K562 (cell line): Measurements from ENCODE around the gene PLA2G15. TPM values are rescaled to one million over a fixed set of nuclear protein-coding genes. Genes with fewer than 3 reads are reported as not detected.

ENCODE experiments used
- CBX5 ChIP-seq: IDR thresholded peaks from 2 replicates; pipeline ENCODE4 v1.6.1; 2014; ENCODE audit warnings: low read depth, borderline replicate concordance
- DACH1 ChIP-seq: fragments of 450-650 bp; IDR thresholded peaks from 2 replicates; pipeline ENCODE4 v1.6.1; 2018; ENCODE audit not compliant: partially characterized antibody
- ELF2 ChIP-seq: fragments of 250-450 bp; sonication (Bioruptor Pico); IDR thresholded peaks from 2 replicates; pipeline ENCODE4 v1.5.0; 2021; ENCODE audit warnings: mild to moderate bottlenecking
- ETV1 ChIP-seq: fragments of 450-650 bp; conservative IDR thresholded peaks from 2 replicates; pipeline ENCODE4 v1.6.1; 2016; ENCODE audit warnings: missing genetic modification characterization, control low read depth, low read depth, missing compliant biosample characterization
- HDAC3 ChIP-seq: fragments of 450-650 bp; IDR thresholded peaks from 2 replicates; pipeline ENCODE4 v1.6.1; 2018; ENCODE audit warnings: borderline replicate concordance, mild to moderate bottlenecking, moderate library complexity; ENCODE audit not compliant: partially characterized antibody
- HMG20A ChIP-seq: fragments of 450-650 bp; formaldehyde crosslinking; conservative IDR thresholded peaks from 2 replicates; pipeline ENCODE4 v1.4.0; 2020; ENCODE audit warnings: mild to moderate bottlenecking, mixed read lengths
- KDM4B ChIP-seq, 2 experiments: fragments of 450-650 bp in 1 of 2; sonication (generic) in 1 of 2; IDR thresholded peaks; 2 replicates each; pipeline ENCODE4 v1.6.1; 2016 to 2017; ENCODE audit warnings: borderline replicate concordance in 2 of 2, antibody characterized with exemption in 1 of 2, low read depth in 1 of 2, mild to moderate bottlenecking in 1 of 2
- MAFK ChIP-seq: IDR thresholded peaks from 2 replicates; pipeline ENCODE4 v1.6.1; 2011; ENCODE audit warnings: low read length, improper control_type of control experiment
- MTF1 ChIP-seq: fragments of 250-450 bp; sonication (Bioruptor Pico); IDR thresholded peaks from 2 replicates; pipeline ENCODE4 v1.9.0; 2021; ENCODE audit warnings: moderate library complexity, mild to moderate bottlenecking, inconsistent platforms, borderline replicate concordance
- NCOA6 ChIP-seq: fragments of 450-650 bp; IDR thresholded peaks from 2 replicates; pipeline ENCODE4 v1.6.1; 2017; ENCODE audit warnings: mild to moderate bottlenecking
- NR2F6 ChIP-seq: fragments of 450-650 bp; formaldehyde crosslinking; IDR thresholded peaks from 2 replicates; pipeline ENCODE4 v1.4.0; 2020; ENCODE audit warnings: mild to moderate bottlenecking
- TAL1 ChIP-seq: fragments of 450-650 bp; IDR thresholded peaks from 2 replicates; pipeline ENCODE4 v1.6.1; 2016; ENCODE audit warnings: mild to moderate bottlenecking
- TRIM28 ChIP-seq: fragments of 450-650 bp; IDR thresholded peaks from 2 replicates; pipeline ENCODE4 v1.6.1; 2017
- ZNF140 ChIP-seq: fragments of 250-450 bp; sonication (Bioruptor Pico); IDR thresholded peaks from 2 replicates; pipeline ENCODE4 v1.8.0; 2021; ENCODE audit warnings: moderate library complexity, mild to moderate bottlenecking, inconsistent platforms
- ZNF408 ChIP-seq: fragments of 250-450 bp; sonication (Bioruptor Pico); IDR thresholded peaks from 2 replicates; pipeline ENCODE4 v1.4.0; 2020; ENCODE audit warnings: low read depth, mild to moderate bottlenecking, moderate library complexity
- polyA plus RNA-seq, 8 experiments: library from polyadenylated mRNA; depleted of rRNA in 4 of 8; stranded (reverse) in 5 of 8; unstranded in 3 of 8; fragments of >200 nt; fragmentation: Nextera tagmentation in 2 of 8; fragmentation: Illumina TruSeq in 1 of 8; extraction: Ambion mirVana in 2 of 8; extraction: Trizol in 1 of 8; gene quantifications; 2 replicates each; pipeline versions ENCODE4 v1.2.1 to v1.2.3, GENCODE V29; 2011 to 2014; ENCODE audit warnings: inconsistent platforms in 1 of 8, missing spikeins in 1 of 8
- total RNA-seq, 7 experiments: library from RNA; depleted of rRNA in 6 of 7; stranded (reverse); fragments of >200 nt in 6 of 7; fragmentation: Illumina TruSeq in 2 of 7; extraction: Trizol in 2 of 7; gene quantifications; 2 replicates each; pipeline versions ENCODE4 v1.2.1 to v1.2.3, GENCODE V29; 2011 to 2021; ENCODE audit warnings: low replicate concordance in 1 of 7
- TF ChIP-seq, protein P1 (sequence below): fragments of 450-650 bp; formaldehyde crosslinking; IDR thresholded peaks from 2 replicates; pipeline ENCODE4 v1.4.0; 2020; ENCODE audit warnings: mild to moderate bottlenecking, moderate library complexity
- TF ChIP-seq, protein P2 (sequence below): IDR thresholded peaks from 2 replicates; pipeline ENCODE4 v1.6.1; 2011; ENCODE audit warnings: borderline replicate concordance, low read depth, mild to moderate bottlenecking, moderate library complexity, low read length; ENCODE audit not compliant: insufficient read depth, poor library complexity, severe bottlenecking
- TF ChIP-seq, protein P3 (sequence below): fragments of 450-650 bp; IDR thresholded peaks from 2 replicates; pipeline ENCODE4 v1.6.1; 2016; ENCODE audit warnings: low read depth, mild to moderate bottlenecking, moderate library complexity
- TF ChIP-seq, protein P4 (sequence below): sonication (generic); formaldehyde crosslinking; IDR thresholded peaks from 2 replicates; pipeline ENCODE4 v1.9.0; 2022; ENCODE audit warnings: mild to moderate bottlenecking, missing genetic modification reagents

PLA2G15 gene
- total and polyA plus RNA-seq, 9 of the 15 experiments (the other 6 are each of a cell fraction or from before 2014, with no cell fraction given): 0.42 to 8.6 (median 4.8) TPM

DNA sequence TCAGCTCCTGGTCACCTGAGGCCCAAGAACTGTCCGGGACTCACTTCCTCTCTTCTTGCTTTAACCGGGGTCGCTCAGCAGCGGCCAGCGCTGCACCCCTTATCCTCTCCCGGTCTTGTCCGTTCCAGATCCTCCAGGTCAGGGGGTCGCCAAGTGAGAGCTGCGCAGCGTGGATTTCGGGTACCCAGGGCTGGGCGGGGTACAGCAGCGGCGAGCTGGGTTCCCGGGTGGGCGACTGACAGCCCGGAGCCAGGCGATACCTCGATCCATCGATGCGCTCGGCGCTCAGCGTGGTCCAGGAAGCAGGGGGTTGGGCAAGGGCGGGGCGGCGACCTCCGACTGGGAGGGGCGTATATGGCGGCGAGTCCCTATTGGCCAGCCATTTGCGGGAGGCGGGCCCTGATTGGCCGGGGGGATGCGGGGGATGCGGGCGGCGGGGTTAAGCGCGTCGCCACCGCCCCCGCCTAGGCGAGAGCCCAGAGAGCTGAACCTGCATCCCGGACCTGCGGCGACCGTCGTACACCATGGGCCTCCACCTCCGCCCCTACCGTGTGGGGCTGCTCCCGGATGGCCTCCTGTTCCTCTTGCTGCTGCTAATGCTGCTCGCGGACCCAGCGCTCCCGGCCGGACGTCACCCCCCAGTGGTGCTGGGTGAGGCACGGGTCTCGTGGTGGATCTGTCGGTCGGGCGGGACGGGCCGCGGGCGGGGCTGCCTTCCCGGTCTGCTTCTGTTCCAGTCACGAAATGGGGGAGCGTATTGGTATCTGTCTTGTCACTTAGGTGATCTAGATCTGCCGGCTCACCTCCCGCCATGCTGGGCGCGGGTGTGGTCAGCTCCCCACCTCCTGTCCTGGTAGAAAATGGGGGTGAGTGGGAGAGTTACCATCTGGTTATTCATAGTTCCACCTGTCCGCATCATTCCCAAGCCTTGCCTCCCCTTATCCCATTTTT lies at the start of gene PLA2G15 (continued):
- TF ChIP-seq, protein P1, sequence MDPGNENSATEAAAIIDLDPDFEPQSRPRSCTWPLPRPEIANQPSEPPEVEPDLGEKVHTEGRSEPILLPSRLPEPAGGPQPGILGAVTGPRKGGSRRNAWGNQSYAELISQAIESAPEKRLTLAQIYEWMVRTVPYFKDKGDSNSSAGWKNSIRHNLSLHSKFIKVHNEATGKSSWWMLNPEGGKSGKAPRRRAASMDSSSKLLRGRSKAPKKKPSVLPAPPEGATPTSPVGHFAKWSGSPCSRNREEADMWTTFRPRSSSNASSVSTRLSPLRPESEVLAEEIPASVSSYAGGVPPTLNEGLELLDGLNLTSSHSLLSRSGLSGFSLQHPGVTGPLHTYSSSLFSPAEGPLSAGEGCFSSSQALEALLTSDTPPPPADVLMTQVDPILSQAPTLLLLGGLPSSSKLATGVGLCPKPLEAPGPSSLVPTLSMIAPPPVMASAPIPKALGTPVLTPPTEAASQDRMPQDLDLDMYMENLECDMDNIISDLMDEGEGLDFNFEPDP (CRISPR knock-in tag): no peak
- TF ChIP-seq MAFK (0 out of 2 replicates have a peak, but pooled peaks have one; percentile 2), ELF2 (CRISPR knock-in tag) (peak; percentile 87), NCOA6 (peak; percentile 37; the same call in 1 of the 2 replicates), DACH1 (peak; percentile 6), TAL1 (no peak), ETV1 (tag) (peak; percentile 77), TRIM28 (no peak), MTF1 (CRISPR knock-in tag) (no peak), CBX5 (no peak), KDM4B (IDR thresholded peaks at IDR 0.05; ENCODE audit: borderline replicate concordance in 2 of 2, low read depth in 1 of 2) (peak in 1 of 2 experiments; percentile 56; a peak in 1 of 4 replicates), ZNF140 (CRISPR knock-in tag) (no peak), ZNF408 (CRISPR knock-in tag) (no peak), HDAC3 (no peak), NR2F6 (no peak), HMG20A (CRISPR knock-in tag) (no peak)
- TF ChIP-seq, protein P2, sequence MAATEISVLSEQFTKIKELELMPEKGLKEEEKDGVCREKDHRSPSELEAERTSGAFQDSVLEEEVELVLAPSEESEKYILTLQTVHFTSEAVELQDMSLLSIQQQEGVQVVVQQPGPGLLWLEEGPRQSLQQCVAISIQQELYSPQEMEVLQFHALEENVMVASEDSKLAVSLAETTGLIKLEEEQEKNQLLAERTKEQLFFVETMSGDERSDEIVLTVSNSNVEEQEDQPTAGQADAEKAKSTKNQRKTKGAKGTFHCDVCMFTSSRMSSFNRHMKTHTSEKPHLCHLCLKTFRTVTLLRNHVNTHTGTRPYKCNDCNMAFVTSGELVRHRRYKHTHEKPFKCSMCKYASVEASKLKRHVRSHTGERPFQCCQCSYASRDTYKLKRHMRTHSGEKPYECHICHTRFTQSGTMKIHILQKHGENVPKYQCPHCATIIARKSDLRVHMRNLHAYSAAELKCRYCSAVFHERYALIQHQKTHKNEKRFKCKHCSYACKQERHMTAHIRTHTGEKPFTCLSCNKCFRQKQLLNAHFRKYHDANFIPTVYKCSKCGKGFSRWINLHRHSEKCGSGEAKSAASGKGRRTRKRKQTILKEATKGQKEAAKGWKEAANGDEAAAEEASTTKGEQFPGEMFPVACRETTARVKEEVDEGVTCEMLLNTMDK: no peak
- TF ChIP-seq, protein P3, sequence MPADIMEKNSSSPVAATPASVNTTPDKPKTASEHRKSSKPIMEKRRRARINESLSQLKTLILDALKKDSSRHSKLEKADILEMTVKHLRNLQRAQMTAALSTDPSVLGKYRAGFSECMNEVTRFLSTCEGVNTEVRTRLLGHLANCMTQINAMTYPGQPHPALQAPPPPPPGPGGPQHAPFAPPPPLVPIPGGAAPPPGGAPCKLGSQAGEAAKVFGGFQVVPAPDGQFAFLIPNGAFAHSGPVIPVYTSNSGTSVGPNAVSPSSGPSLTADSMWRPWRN: no peak
- TF ChIP-seq, protein P4, sequence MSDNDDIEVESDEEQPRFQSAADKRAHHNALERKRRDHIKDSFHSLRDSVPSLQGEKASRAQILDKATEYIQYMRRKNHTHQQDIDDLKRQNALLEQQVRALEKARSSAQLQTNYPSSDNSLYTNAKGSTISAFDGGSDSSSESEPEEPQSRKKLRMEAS (CRISPR knock-in tag): peak; percentile 71
